ENCODE measurements around the gene OBSCN. TPM values are rescaled to one million over a fixed set of nuclear protein-coding genes. Genes with fewer than 3 reads are reported as not detected.

Gene OBSCN
- total and polyA plus RNA-seq, 2 of the 13 experiments (the other 11 are each of a cell fraction or from before 2014, with no cell fraction given), result 0.20 TPM

DNA sequence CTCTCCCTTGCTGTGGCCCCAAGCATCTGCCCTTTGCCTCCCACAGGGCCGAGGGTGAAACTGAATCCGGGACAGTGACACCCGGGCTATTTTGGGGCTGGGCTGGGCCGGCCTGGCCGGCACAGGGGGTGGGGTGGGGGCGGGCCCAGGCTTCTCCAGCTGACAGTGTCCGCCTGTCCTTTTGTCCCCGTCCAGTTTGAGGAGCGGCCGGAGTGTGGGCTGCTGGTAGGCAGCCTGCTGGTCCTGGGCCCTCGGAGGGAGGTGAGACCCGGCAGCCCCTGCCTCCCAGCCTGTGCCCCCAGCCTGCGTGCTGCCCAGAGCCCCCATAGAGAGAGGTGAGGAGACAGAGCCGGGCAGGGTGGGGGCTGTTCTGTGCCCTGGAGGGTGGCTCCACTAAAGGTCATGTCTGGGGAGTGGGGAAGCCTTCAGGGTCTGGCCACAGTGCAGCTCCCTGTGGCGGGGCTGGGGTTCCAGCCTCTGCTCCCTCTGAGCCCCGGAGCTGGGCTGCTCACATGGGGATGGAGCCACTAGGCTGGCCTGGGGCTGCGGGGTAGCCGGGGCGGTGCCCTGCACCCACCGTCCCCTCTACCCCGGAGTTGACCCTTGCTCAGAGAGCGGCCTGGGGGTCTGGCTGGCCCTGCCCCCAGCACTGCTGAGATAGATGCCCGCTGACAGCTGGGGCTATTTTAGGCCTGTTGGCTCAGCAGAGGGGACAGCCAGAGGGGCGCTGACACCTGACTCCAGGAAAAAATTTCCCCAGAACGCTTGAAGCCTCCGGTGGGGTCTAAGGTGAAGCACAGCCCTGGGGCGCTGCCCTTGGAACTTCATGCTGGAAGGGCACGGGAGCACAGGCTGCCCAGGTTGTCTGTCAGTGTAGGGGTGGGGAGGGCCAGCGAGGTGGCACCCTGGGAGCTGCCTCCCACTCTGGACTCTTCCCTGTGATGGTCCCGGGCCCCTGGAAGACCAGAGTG lies at the start of gene OBSCN (continued):
- TF ChIP-seq ZNF687 (CRISPR knock-in tag; IDR thresholded peaks at IDR 0.05) (no peak), NR2F6 (IDR thresholded peaks at IDR 0.05) (no peak), NR2F6 (CRISPR knock-in tag; IDR thresholded peaks at IDR 0.05) (no peak), EEA1 (CRISPR knock-in tag; IDR thresholded peaks at IDR 0.05; ENCODE audit: borderline replicate concordance) (no peak), ZFP41 (CRISPR knock-in tag; IDR thresholded peaks at IDR 0.05; ENCODE audit: borderline replicate concordance) (no peak), FOXA1 (IDR thresholded peaks at IDR 0.05) (no peak), FOXA1 (CRISPR knock-in tag; IDR thresholded peaks at IDR 0.05) (no peak)
